GM12878 (cell line): ENCODE measurements around the gene RPUSD1.

Experiments used
- E2F4 ChIP-seq: IDR thresholded peaks from 2 replicates; pipeline ENCODE4 v1.6.1; 2012; ENCODE audit warnings: low read depth, low read length, improper control_type of control experiment
- PML ChIP-seq: IDR thresholded peaks from 2 replicates; pipeline ENCODE4 v1.6.1; 2012; ENCODE audit warnings: low read length, inconsistent platforms
- YY1 ChIP-seq: IDR thresholded peaks from 2 replicates; pipeline ENCODE4 v1.6.1; 2011; ENCODE audit warnings: low read depth, mild to moderate bottlenecking, low read length

- TF ChIP-seq PML (no peak), E2F4 (no peak), YY1 (no peak)
These were observed 39.3 kb upstream of the RPUSD1 start for GRCh38 chr16:827513-827912.
